HG02943 (cell line): Measurements from ENCODE around the gene TRIM40.

Source experiments
- ATAC-seq: cut with Tn5 transposase; IDR thresholded peaks from one replicate; pipeline ENCODE4 v1.9.1; 2021; ENCODE audit warnings: mild to moderate bottlenecking, low read depth, moderate library complexity; ENCODE audit not compliant: unreplicated experiment

The TRIM40 gene

GRCh38 chr6:30145818-30146217 lies 9.9 kb downstream of the TRIM40 start:
- no peak for ATAC-seq

GRCh38 chr6:30147096-30147495 lies 11.2 kb downstream of the TRIM40 start:
- no peak for ATAC-seq

- no peak for ATAC-seq
These were observed 13.3 kb downstream of the TRIM40 start for GRCh38 chr6:30149234-30149633.

GRCh38 chr6:30149858-30150550 lies 14.1 kb downstream of the TRIM40 start:
- no peak for ATAC-seq

GRCh38 chr6:30150671-30151395 lies 14.9 kb downstream of the TRIM40 start:
- no peak for ATAC-seq

GRCh38 chr6:30151580-30151979 lies 15.6 kb downstream of the TRIM40 start:
- no peak for ATAC-seq

- ATAC-seq, result no peak
These were observed 16.2 kb downstream of the TRIM40 start for GRCh38 chr6:30152016-30152673.

- ATAC-seq, result no peak
These were observed 17.1 kb downstream of the TRIM40 start for GRCh38 chr6:30152910-30153610.

GRCh38 chr6:30154061-30154460 lies 18.1 kb downstream of the TRIM40 start:
- no peak for ATAC-seq

- no peak for ATAC-seq
These were observed 19.0 kb downstream of the TRIM40 start for GRCh38 chr6:30154709-30155519.

GRCh38 chr6:30155520-30156261 lies 19.8 kb downstream of the TRIM40 start:
- ATAC-seq, result no peak

GRCh38 chr6:30156262-30156599 lies 20.3 kb downstream of the TRIM40 start:
- ATAC-seq, result no peak

GRCh38 chr6:30156774-30157173 lies 20.8 kb downstream of the TRIM40 start:
- no peak for ATAC-seq

- ATAC-seq, result no peak
These were observed 21.6 kb downstream of the TRIM40 start for GRCh38 chr6:30157581-30157980.

- no peak for ATAC-seq
These were observed 22.1 kb downstream of the TRIM40 start for GRCh38 chr6:30157999-30158398.

GRCh38 chr6:30158475-30159040 lies 22.6 kb downstream of the TRIM40 start:
- ATAC-seq, result no peak

GRCh38 chr6:30160008-30160784 lies 24.3 kb downstream of the TRIM40 start:
- no peak for ATAC-seq

- ATAC-seq, result no peak
These were observed 25.0 kb downstream of the TRIM40 start, which contains the start of gene TRIM10 for GRCh38 chr6:30160785-30161531. Gene TRIM10, minus strand, starts transcription at chr6:30161211. Its CDS starts 353 bp downstream, at chr6:30160858.
